GM12891 (cell line): ENCODE measurements around the gene POU3F3.

Source experiments
- DNase-seq: peaks from one replicate; pipeline ENCODE4 v3.0.0; 2011; ENCODE audit warnings: low spot score; ENCODE audit not compliant: insufficient read length
- FAIRE-seq: peaks from 2 replicates; lab custom pipeline; 2011; peaks lifted over from hg19 to GRCh38; lab: Jason Lieb, UNC
- PAX5 ChIP-seq: IDR thresholded peaks from 2 replicates; pipeline ENCODE4 v1.6.1; 2011; ENCODE audit warnings: low read length, moderate library complexity, mild to moderate bottlenecking; ENCODE audit not compliant: insufficient read depth, severe bottlenecking
- POLR2A ChIP-seq: IDR thresholded peaks from 2 replicates; pipeline ENCODE4 v1.6.1; 2011; ENCODE audit warnings: low read depth, low read length, control low read depth
- POLR2AphosphoS5 ChIP-seq: IDR thresholded peaks from 2 replicates; pipeline ENCODE4 v1.6.1; 2011; ENCODE audit warnings: low read depth, low read length, control low read depth
- POU2F2 ChIP-seq: IDR thresholded peaks from 2 replicates; pipeline ENCODE4 v1.6.1; 2011; ENCODE audit warnings: low read depth, mild to moderate bottlenecking, control low read depth, low read length, moderate library complexity
- SPI1 ChIP-seq: IDR thresholded peaks from 2 replicates; pipeline ENCODE4 v1.6.1; 2011; ENCODE audit warnings: low read depth, low read length, control low read depth
- TAF1 ChIP-seq: IDR thresholded peaks from 2 replicates; pipeline ENCODE4 v1.6.1; 2011; ENCODE audit warnings: low read depth, low read length, control low read depth

POU3F3 gene

GRCh38 chr2:104876606-104877570 is 23.0 kb downstream of the POU3F3 start:
- TF ChIP-seq POLR2A (no peak), PAX5 (no peak), TAF1 (no peak), POLR2AphosphoS5 (no peak), SPI1 (no peak), POU2F2 (no peak)
- FAIRE-seq = no peak
- DNase-seq = no peak

GRCh38 chr2:104878863-104879512 is 25.1 kb downstream of the POU3F3 start:
- TF ChIP-seq SPI1 (no peak), PAX5 (no peak), POLR2AphosphoS5 (no peak), POLR2A (no peak), POU2F2 (no peak), TAF1 (no peak)
- no peak for DNase-seq
- no peak for FAIRE-seq

GRCh38 chr2:104880076-104880475 is 26.2 kb downstream of the POU3F3 start:
- FAIRE-seq (no peak), DNase-seq (no peak)
- TF ChIP-seq POLR2AphosphoS5 (no peak), POLR2A (no peak), SPI1 (no peak), TAF1 (no peak), POU2F2 (no peak), PAX5 (no peak)

GRCh38 chr2:104883357-104883756 is 29.4 kb downstream of the POU3F3 start:
- DNase-seq (no peak), FAIRE-seq (no peak)
- no peak for TF ChIP-seq POLR2AphosphoS5
- TF ChIP-seq POLR2A = no peak
- no peak for TF ChIP-seq SPI1
- no peak for TF ChIP-seq POU2F2
- no peak for TF ChIP-seq PAX5
- no peak for TF ChIP-seq TAF1

GRCh38 chr2:104885119-104885782 is 31.3 kb downstream of the POU3F3 start:
- no peak for FAIRE-seq
- DNase-seq = no peak
- TF ChIP-seq TAF1 = no peak
- TF ChIP-seq POLR2A = no peak
- no peak for TF ChIP-seq SPI1
- no peak for TF ChIP-seq POU2F2
- TF ChIP-seq PAX5 = no peak
- TF ChIP-seq POLR2AphosphoS5 = no peak

GRCh38 chr2:104887676-104888075 is 33.8 kb downstream of the POU3F3 start:
- no peak for FAIRE-seq
- TF ChIP-seq POLR2AphosphoS5 (no peak), PAX5 (no peak), POU2F2 (no peak), TAF1 (no peak), SPI1 (no peak), POLR2A (no peak)
- no peak for DNase-seq

GRCh38 chr2:104888489-104889258 is 34.8 kb downstream of the POU3F3 start:
- FAIRE-seq = peak; percentile 40
- TF ChIP-seq POLR2AphosphoS5 (no peak), PAX5 (no peak), POLR2A (no peak), TAF1 (no peak), POU2F2 (no peak), SPI1 (no peak; the same call in 1 of the 2 replicates)

GRCh38 chr2:104889291-104889959 is 35.5 kb downstream of the POU3F3 start:
- DNase-seq (no peak), FAIRE-seq (no peak)
- TF ChIP-seq PAX5 (no peak), POU2F2 (no peak), SPI1 (no peak), POLR2AphosphoS5 (no peak), POLR2A (no peak), TAF1 (no peak)

More at GRCh38 chr2:104888489-104889258, 34.8 kb downstream of the POU3F3 start:
- DNase-seq = no peak
